Measurements from ENCODE around the gene CNOT1.
"Not testable (repeated sequence)": the region's sequence is repeated elsewhere in the genome, so short reads cannot be mapped to it uniquely, and the experiment has no call there.

The CNOT1 gene

GRCh38 chr16:58638148-58639036 lies 8.8 kb upstream of the CNOT1 start:
- no peak for DNase-seq

- not testable (repeated sequence) for DNase-seq
These were observed 7.4 kb upstream of the CNOT1 start for GRCh38 chr16:58637021-58637420.

- no peak for DNase-seq
These were observed 6.8 kb upstream of the CNOT1 start for GRCh38 chr16:58636466-58636865.

GRCh38 chr16:58635502-58635901 lies 5.9 kb upstream of the CNOT1 start:
- DNase-seq = no peak

- no peak for DNase-seq
These were observed 4.7 kb upstream of the CNOT1 start for GRCh38 chr16:58634265-58634802.

- DNase-seq = peak; percentile 62
These were observed 537 bp downstream of the CNOT1 start for GRCh38 chr16:58628845-58629732.

- no peak for DNase-seq
These were observed 5.4 kb downstream of the CNOT1 start for GRCh38 chr16:58624209-58624608.

- no peak for DNase-seq
These were observed 9.2 kb downstream of the CNOT1 start for GRCh38 chr16:58620396-58620795.

GRCh38 chr16:58615280-58615679 lies 14.3 kb downstream of the CNOT1 start:
- DNase-seq = no peak

- DNase-seq = no peak
These were observed 14.8 kb downstream of the CNOT1 start for GRCh38 chr16:58614860-58615259.

- DNase-seq = no peak
These were observed 15.4 kb downstream of the CNOT1 start for GRCh38 chr16:58614212-58614611.

GRCh38 chr16:58612965-58613364 lies 16.7 kb downstream of the CNOT1 start:
- DNase-seq = not testable (repeated sequence)

- DNase-seq = no peak
These were observed 21.0 kb downstream of the CNOT1 start for GRCh38 chr16:58608601-58609136.

- DNase-seq = no peak
These were observed 24.1 kb downstream of the CNOT1 start for GRCh38 chr16:58605562-58605961.

- no peak for DNase-seq
These were observed 38.5 kb downstream of the CNOT1 start for GRCh38 chr16:58591083-58591482.

- DNase-seq = no peak
These were observed 40.2 kb downstream of the CNOT1 start for GRCh38 chr16:58589326-58589905.

GRCh38 chr16:58588406-58588805 lies 41.2 kb downstream of the CNOT1 start:
- DNase-seq = no peak

GRCh38 chr16:58586340-58587030 lies 43.1 kb downstream of the CNOT1 start:
- no peak for DNase-seq

GRCh38 chr16:58584831-58585505 lies 44.7 kb downstream of the CNOT1 start:
- DNase-seq = no peak

- DNase-seq = no peak
These were observed 46.5 kb downstream of the CNOT1 start for GRCh38 chr16:58582971-58583765.

- DNase-seq = no peak
These were observed 47.5 kb downstream of the CNOT1 start for GRCh38 chr16:58582133-58582532.
